Heart left ventricle (tissue), 16 donors: ENCODE data around the gene KIF26A. TPM values are rescaled to one million over a fixed set of nuclear protein-coding genes. Genes with fewer than 3 reads are reported as not detected.

Experiments used
- ATAC-seq, 4 donors: fragments of 200-7000 bp; cut with Tn5 transposase; one replicate each; pipeline ENCODE4 v1.9.1; 2020 to 2022; ENCODE audit warnings: moderate library complexity in 4 of 4, mild to moderate bottlenecking in 3 of 4, moderate number of reproducible peaks in 1 of 4
- DNase-seq, 5 donors: peaks; one replicate each; pipeline ENCODE4 v3.0.0-alpha.2; 2020
- H3K27ac ChIP-seq, 12 donors: fragments of 200-600 bp; sonication (generic) in 4 of 12; one replicate each; pipeline versions ENCODE4 v1.5.0 to v1.8.0; 2016 to 2022; ENCODE audit warnings: mild to moderate bottlenecking in 2 of 12
- H3K27me3 ChIP-seq, 9 donors: fragments of 200-600 bp; sonication (generic) in 2 of 9; one replicate each; pipeline versions ENCODE4 v1.5.1 to v1.8.0; 2016 to 2022; ENCODE audit warnings: mild to moderate bottlenecking in 3 of 9
- H3K36me3 ChIP-seq, 9 donors: fragments of 200-600 bp; sonication (generic) in 2 of 9; one replicate each; pipeline versions ENCODE4 v1.5.0 to v1.8.0; 2018 to 2022; ENCODE audit warnings: mild to moderate bottlenecking in 2 of 9
- H3K4me1 ChIP-seq, 12 donors: fragments of 200-600 bp; sonication (generic) in 4 of 12; one replicate each; pipeline versions ENCODE4 v1.5.0 to v1.8.0; 2016 to 2022; ENCODE audit warnings: mild to moderate bottlenecking in 3 of 12
- H3K4me3 ChIP-seq, 12 donors: fragments of 200-600 bp; sonication (generic) in 4 of 12; one replicate each; pipeline versions ENCODE4 v1.5.0 to v1.8.0; 2017 to 2022; ENCODE audit warnings: mild to moderate bottlenecking in 9 of 12, moderate library complexity in 4 of 12
- H3K9me3 ChIP-seq, 12 donors: fragments of 200-600 bp; sonication (generic) in 4 of 12; one replicate each; pipeline versions ENCODE4 v1.5.0 to v1.8.0; 2016 to 2022; ENCODE audit warnings: mild to moderate bottlenecking in 1 of 12
- CTCF ChIP-seq, 12 donors: fragments of 200-600 bp; sonication (generic) in 4 of 12; IDR thresholded peaks; one replicate each; pipeline versions ENCODE4 v1.5.0 to v1.8.0; 2018 to 2022; ENCODE audit warnings: antibody characterized with exemption in 12 of 12, mild to moderate bottlenecking in 5 of 12
- POLR2A ChIP-seq, 2 donors: fragments of 450-650 bp; IDR thresholded peaks; one replicate each; pipeline ENCODE4 v1.6.1; 2017; ENCODE audit warnings: antibody characterized with exemption in 2 of 2, mild to moderate bottlenecking in 2 of 2, moderate library complexity in 2 of 2
- WGBS, 4 donors: extraction: QIAGEN DNeasy Blood & Tissue Kit in 2 of 4; methylation state at CpG; one replicate each; pipeline versions ENCODE4 v1.1.5 to v1.1.7; 2013 to 2018; 5-methylcytosine and 5-hydroxymethylcytosine counted together
- intact Hi-C, 10 donors: fragments of 100-400 bp; cut with DNase I; formaldehyde crosslinking; loops; one replicate each; pipeline versions ENCODE4 v1.11.1 to v1.14.2; 2022
- polyA plus RNA-seq, 2 donors: library from polyadenylated mRNA; stranded (reverse); fragments of 200-250 nt; gene quantifications; one replicate each; pipeline ENCODE4 v1.2.3, GENCODE V29; 2013
- total RNA-seq, 9 donors: library from RNA; depleted of rRNA in 2 of 9; stranded (reverse); fragments of >200 nt in 2 of 9; fragmentation: NEBNext Ultra II Directional in 3 of 9; extraction: Animal tissue kit (Norgen Biotek cat#: 25700) in 3 of 9; gene quantifications; one replicate each; pipeline versions ENCODE4 v1.1.0 to v1.2.4, GENCODE V29; 2016 to 2023
- donor health status: ischemic (EF 13 %, LVEDD 7.1; RV severe dilation, severe dysfunction).
- donor health status: healthy with polysubstance abuse.
- donor health status: DM: no; HTN: yes; CAD: no.
- donor health status: DM: no; HTN: no; CAD: no.
- donor health status: ischemic (EF 25% LVEDD 6.9; RV normal size, moderate dysfunction).
- donor health status: ischemic (EF 25% LVEDD 5.7; RV mildly dilated, moderate dysfunction).
- donor health status: healthy.
- donor health status: DM: yes; HTN: yes; CAD: no.
- donor health status: ischemic (EF 35%, LVEDD 5.7; RV mildly dilated, moderate dysfunction).
- donor health status: nonischemic (EF 11% LVEDD 7.7; RV severe dilation, severe dysfunction).
- donor health status: DM: yes; HTN: yes; CAD: no.
- donor health status: PGD.
- donor health status: ischemic (EF 29% LVEDD 5.4; RV normal size, mild dysfunction).
- donor health status: nonischemic (EF 23%, LVEDD 6.1; RV moderate dilation, normal function).

The KIF26A gene
- total and polyA plus RNA-seq, 11 donors, result 4.9 to 12.6 (median 7.8) TPM

GRCh38 chr14:104199266-104199895 is 61.0 kb downstream of the KIF26A start:
- Histone ChIP-seq H3K9me3 (no peaks in the 10 kb centered on the region), H3K4me1 (no peaks in the 10 kb centered on the region), H3K36me3 (no peaks in the 10 kb centered on the region), H3K4me3 (no peak overlapping the region), H3K27me3 (peaks cover 0 to 19% (median 0%) of the 10 kb centered on the region in 9 donors), H3K27ac (no peak overlapping the region)
- ATAC-seq (no peak), DNase-seq (no peak)
- intact Hi-C loops, result no loop called here
- WGBS, 4 donors, result 85 to 88% (median 87%) methylated on average over 17 to 23 of the region's 23 CpGs
- TF ChIP-seq POLR2A (IDR thresholded peaks at IDR 0.05) (no peak), CTCF (IDR thresholded peaks at IDR 0.05) (no peak)

GRCh38 chr14:104200106-104200505 is 61.7 kb downstream of the KIF26A start:
- Histone ChIP-seq H3K27ac (no peak overlapping the region), H3K4me1 (no peaks in the 10 kb centered on the region), H3K36me3 (no peaks in the 10 kb centered on the region), H3K9me3 (no peaks in the 10 kb centered on the region), H3K4me3 (no peak overlapping the region), H3K27me3 (peaks cover 0 to 16% (median 0%) of the 10 kb centered on the region in 9 donors)
- WGBS, 4 donors, result 74 to 83% (median 81%) methylated on average over 14 of the region's 14 CpGs
- ATAC-seq (no peak), DNase-seq (no peak)
- intact Hi-C loops, result no loop called here
- TF ChIP-seq POLR2A (IDR thresholded peaks at IDR 0.05), result no peak
- no peak for TF ChIP-seq CTCF (IDR thresholded peaks at IDR 0.05)

- TF ChIP-seq CTCF (IDR thresholded peaks at IDR 0.05) (no peak), POLR2A (IDR thresholded peaks at IDR 0.05) (no peak)
- Histone ChIP-seq H3K36me3 (no peaks in the 10 kb centered on the region), H3K9me3 (no peaks in the 10 kb centered on the region), H3K27ac (no peak overlapping the region), H3K27me3 (peaks cover 0 to 16% (median 0%) of the 10 kb centered on the region in 9 donors), H3K4me3 (no peak overlapping the region), H3K4me1 (no peaks in the 10 kb centered on the region)
- intact Hi-C loops, result no loop called here
- DNase-seq (no peak), ATAC-seq (no peak)
- 91 to 98% (median 94%) methylated on average over 7 to 10 of the region's 10 CpGs for WGBS, 4 donors
Observed at GRCh38 chr14:104200591-104200990, 62.2 kb downstream of the KIF26A start.

GRCh38 chr14:104201063-104201462 is 62.7 kb downstream of the KIF26A start:
- no peak for TF ChIP-seq POLR2A (IDR thresholded peaks at IDR 0.05)
- TF ChIP-seq CTCF (IDR thresholded peaks at IDR 0.05), result no peak
- H3K27ac ChIP-seq, result no peak overlapping the region
- no peak overlapping the region for H3K4me3 ChIP-seq
- 93 to 97% (median 96%) methylated on average over 5 to 13 of the region's 13 CpGs for WGBS, 4 donors
- H3K9me3 ChIP-seq, result no peaks in the 10 kb centered on the region
- H3K36me3 ChIP-seq, result no peaks in the 10 kb centered on the region
- intact Hi-C loops, result no loop called here
- peaks cover 0 to 16% (median 0%) of the 10 kb centered on the region in 9 donors for H3K27me3 ChIP-seq
- H3K4me1 ChIP-seq, result no peaks in the 10 kb centered on the region
- ATAC-seq (no peak), DNase-seq (no peak)
